ENCODE results near the gene FAM72B.
A peak's percentile ranks its signal among the peaks of the same experiment; 100 is the strongest.
"Not testable (repeated sequence)": the region's sequence is repeated elsewhere in the genome, so short reads cannot be mapped to it uniquely, and the experiment has no call there.

Gene FAM72B

DNA sequence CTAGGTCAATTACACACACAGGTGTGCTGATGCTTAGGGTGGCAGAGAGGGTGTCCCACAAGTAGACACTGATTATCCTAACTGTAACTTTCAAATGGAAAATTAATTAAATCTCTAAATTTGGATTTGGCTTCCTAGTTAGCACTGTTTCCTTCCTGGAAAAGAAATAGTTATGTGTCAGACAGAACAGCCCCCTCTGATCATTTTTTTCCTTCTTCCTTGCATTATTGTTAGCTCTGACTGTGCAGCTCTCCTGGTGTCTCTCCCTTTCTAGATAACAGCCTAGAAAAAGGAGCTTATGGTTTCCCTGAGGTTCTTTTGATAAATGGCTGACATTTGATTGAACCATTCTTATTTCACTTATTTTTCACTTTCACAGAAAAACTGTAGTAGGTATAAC lies 31.4 kb downstream of the FAM72B start:
- not testable (repeated sequence) for H3K9me3 Mint-ChIP-seq; H3K27me3 Mint-ChIP-seq; H3K4me1 Mint-ChIP-seq (ENCODE audit: low read depth in 2 of 2); ATAC-seq (replicated peaks); DNase-seq; H3K27ac Mint-ChIP-seq; H3K36me3 Mint-ChIP-seq (ENCODE audit: insufficient read depth); H3K4me3 Mint-ChIP-seq

DNA sequence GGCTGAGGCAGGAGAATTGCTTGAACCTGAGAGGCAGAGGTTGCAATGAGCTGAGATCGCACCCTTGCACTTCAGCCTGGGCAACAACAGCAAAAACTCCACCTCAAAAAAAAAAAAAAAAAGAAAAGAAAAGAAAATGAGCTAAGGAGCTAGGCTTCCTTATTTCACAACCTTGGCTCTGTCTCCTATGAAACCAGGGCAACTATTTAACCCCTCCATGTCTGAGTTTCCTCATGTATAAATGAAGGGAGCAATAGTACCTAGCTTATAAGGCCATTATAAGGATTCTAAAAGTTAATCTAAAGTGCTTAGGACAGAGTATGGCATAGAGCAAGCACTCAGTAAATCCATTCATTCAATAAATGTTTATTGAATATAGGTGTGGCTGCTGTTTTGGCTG lies 32.8 kb downstream of the FAM72B start:
- H3K4me1 Mint-ChIP-seq (ENCODE audit: low read depth in 2 of 2); H3K9me3 Mint-ChIP-seq; H3K27ac Mint-ChIP-seq; H3K27me3 Mint-ChIP-seq; ATAC-seq (replicated peaks); H3K4me3 Mint-ChIP-seq; DNase-seq; H3K36me3 Mint-ChIP-seq (ENCODE audit: insufficient read depth): not testable (repeated sequence)

DNA sequence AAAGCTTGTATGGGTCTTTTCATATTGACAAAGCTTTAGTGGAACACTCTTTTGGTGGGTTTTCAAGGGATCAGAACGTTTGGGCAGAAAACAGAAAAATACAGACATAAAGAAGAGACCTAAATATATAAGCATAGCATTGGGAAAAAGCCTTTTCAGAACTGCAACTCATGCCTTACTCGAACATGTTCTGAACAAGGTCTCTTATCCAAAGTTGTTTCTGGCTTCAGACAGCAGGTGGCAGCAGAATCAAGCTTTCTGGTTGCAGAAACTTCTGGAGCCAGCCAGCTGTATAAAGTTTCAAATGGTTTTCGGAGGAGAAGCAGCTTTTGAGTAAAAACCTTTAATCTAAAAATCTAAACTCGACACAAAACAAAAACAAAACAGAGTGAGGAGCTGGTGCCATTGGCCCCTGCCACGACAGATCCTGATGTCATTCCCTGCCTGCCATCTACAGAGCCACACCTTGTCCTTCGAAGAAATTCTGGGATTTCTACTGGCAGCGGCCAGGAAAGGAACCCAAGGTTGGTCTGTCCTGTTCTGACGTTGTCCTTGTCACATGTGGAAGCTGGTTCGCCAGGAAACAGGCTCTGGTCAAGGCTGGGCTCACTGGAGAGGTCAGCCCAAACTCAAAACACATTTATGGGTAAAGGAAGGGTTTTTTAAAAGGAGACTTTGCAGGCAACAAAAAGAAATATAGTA lies 35.5 kb downstream of the FAM72B start:
- not testable (repeated sequence) for H3K36me3 Mint-ChIP-seq (ENCODE audit: insufficient read depth); H3K27ac Mint-ChIP-seq; H3K4me1 Mint-ChIP-seq (ENCODE audit: low read depth in 2 of 2); H3K4me3 Mint-ChIP-seq; H3K27me3 Mint-ChIP-seq; H3K9me3 Mint-ChIP-seq
- DNase-seq = peak in 1 of 3 experiments; percentile 1
- ATAC-seq (replicated peaks) = peak; percentile 68

DNA sequence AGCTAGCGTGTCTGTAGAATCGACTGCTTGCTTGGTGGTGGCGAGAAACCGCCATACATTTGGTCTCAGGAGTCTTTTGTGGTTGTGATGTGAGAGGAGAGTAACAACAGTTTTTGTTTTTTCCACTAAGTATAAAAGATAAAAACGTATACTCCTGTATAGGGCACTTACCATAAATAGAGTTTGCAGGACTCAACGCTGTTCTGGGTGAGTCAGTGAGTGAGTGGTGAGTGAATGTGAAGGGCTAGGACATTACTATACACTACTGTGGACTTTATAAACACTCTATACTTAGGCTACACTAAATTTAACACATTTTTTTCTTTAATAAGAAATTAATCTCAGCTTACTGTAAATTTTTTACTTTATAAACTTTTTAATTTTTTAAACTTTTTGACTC lies 43.7 kb downstream of the FAM72B start:
- H3K27me3 Mint-ChIP-seq; H3K9me3 Mint-ChIP-seq; ATAC-seq (replicated peaks); H3K4me3 Mint-ChIP-seq; H3K27ac Mint-ChIP-seq; DNase-seq; H3K36me3 Mint-ChIP-seq (ENCODE audit: insufficient read depth); H3K4me1 Mint-ChIP-seq (ENCODE audit: low read depth in 2 of 2): not testable (repeated sequence)

DNA sequence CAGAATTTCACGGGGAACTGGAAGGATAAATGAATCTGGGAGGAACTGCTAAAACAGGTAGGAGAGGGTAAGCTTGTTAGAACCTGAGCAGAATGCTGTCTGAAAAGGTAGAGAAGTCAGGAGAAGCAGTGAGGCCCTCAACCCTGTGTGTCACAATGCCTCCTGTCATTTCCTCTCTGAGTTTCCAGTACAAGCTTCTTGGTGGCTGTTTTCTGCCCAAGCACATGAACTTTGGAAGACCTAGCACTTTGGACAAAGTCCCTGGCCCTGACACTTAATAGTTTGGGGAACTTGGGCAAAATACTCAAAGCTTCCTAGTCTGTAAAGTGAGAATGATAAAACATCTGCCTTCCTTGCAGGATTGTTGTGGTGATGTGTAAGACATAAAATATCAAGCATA lies 52.6 kb downstream of the FAM72B start:
- not testable (repeated sequence) for H3K9me3 Mint-ChIP-seq; H3K27ac Mint-ChIP-seq; H3K4me1 Mint-ChIP-seq (ENCODE audit: low read depth in 2 of 2); H3K36me3 Mint-ChIP-seq (ENCODE audit: insufficient read depth); DNase-seq; ATAC-seq (replicated peaks); H3K27me3 Mint-ChIP-seq; H3K4me3 Mint-ChIP-seq

DNA sequence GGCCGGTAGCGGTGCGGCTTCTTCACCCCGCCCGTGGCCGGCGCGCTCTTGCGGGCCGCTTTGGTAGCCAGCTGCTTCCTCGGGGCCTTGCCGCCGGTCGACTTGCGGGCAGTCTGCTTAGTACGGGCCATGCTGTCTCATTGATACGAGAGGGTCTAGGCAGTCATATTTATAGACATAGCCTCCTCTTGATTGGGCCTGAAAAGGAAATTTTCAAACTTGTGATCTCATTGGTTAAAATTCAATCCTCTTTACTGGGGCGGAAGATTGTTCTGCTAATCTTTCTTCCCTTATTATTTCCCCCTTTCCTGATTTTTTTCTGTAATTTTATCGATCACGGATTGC lies 65.7 kb downstream of the FAM72B start:
- not testable (repeated sequence) for H3K27me3 Mint-ChIP-seq; H3K4me1 Mint-ChIP-seq (ENCODE audit: low read depth in 2 of 2)
- ATAC-seq (replicated peaks) = peak; percentile 39

More for the DNA sequence above, 65.7 kb downstream of the FAM72B start:
- not testable (repeated sequence) for DNase-seq; H3K27ac Mint-ChIP-seq; H3K36me3 Mint-ChIP-seq (ENCODE audit: insufficient read depth); H3K9me3 Mint-ChIP-seq
- H3K4me3 Mint-ChIP-seq = peak overlapping the region in 1 of 2 donors; percentile 70

Measured in effector memory CD8-positive, alpha-beta T cell (primary cell).